Fibroblast of skin of back (primary cell): ENCODE data around the gene CEBPA.

Source experiments
- DNase-seq: peaks from one replicate; pipeline ENCODE4 v3.0.0-alpha.2; 2013

CEBPA gene

DNA sequence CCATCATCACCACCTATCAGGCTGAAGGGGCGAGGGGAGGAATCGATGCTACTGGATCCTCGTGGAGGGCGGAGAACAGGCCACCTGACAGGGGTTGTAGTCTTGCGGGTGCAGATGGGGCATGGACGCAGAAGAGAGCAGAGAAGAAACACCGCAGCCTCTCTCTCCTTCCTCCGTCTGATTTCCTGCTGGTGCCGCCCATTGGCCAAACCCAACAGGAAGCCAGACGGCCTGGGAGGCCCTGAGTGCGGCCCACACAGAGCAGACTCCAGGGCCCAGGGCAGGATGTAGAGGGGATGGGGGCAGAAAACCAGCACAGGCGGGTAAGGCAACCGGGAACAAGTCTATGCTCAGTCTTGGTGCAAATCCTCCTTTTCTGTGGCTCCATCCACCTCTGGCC, 15.4 kb downstream of the CEBPA start:
- DNase-seq: no peak

- no peak for DNase-seq
Measured at GRCh38 chr19:33285441-33285927, 16.9 kb downstream of the CEBPA start.

GRCh38 chr19:33284756-33285155, 17.6 kb downstream of the CEBPA start:
- no peak for DNase-seq

GRCh38 chr19:33284146-33284643, 18.1 kb downstream of the CEBPA start:
- no peak for DNase-seq

- DNase-seq: no peak
Measured at GRCh38 chr19:33283589-33283988, 18.7 kb downstream of the CEBPA start.

GRCh38 chr19:33282036-33282671, 20.2 kb downstream of the CEBPA start:
- DNase-seq: no peak

GRCh38 chr19:33281296-33281926, 20.9 kb downstream of the CEBPA start:
- DNase-seq: no peak

DNA sequence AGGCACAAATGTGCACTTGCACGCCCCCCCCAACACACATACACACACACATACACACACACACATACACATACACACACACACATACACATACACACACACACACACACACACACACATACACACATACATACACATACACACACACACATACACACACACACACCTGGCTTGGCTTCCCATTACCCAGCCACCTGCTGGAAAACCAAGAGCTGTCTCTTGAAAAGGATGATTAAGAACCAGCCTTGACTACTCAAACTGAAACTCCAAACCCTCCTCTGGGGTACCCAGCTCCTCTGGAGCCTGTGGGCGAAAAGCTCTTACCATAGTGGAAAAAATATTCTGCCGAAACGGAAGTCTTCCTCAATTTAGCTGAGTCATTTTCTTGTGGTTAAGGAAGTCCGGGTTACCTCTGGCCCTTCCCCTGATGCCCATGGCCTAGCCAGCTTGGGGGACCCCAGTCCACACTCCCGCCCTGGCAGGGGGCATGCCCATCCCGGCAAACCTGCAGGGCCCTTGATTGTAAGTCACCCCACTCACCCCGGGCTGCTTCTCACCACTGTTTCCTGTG, 21.9 kb downstream of the CEBPA start:
- DNase-seq: no peak

- no peak for DNase-seq
Measured at GRCh38 chr19:33279430-33280350, 22.6 kb downstream of the CEBPA start.

DNA sequence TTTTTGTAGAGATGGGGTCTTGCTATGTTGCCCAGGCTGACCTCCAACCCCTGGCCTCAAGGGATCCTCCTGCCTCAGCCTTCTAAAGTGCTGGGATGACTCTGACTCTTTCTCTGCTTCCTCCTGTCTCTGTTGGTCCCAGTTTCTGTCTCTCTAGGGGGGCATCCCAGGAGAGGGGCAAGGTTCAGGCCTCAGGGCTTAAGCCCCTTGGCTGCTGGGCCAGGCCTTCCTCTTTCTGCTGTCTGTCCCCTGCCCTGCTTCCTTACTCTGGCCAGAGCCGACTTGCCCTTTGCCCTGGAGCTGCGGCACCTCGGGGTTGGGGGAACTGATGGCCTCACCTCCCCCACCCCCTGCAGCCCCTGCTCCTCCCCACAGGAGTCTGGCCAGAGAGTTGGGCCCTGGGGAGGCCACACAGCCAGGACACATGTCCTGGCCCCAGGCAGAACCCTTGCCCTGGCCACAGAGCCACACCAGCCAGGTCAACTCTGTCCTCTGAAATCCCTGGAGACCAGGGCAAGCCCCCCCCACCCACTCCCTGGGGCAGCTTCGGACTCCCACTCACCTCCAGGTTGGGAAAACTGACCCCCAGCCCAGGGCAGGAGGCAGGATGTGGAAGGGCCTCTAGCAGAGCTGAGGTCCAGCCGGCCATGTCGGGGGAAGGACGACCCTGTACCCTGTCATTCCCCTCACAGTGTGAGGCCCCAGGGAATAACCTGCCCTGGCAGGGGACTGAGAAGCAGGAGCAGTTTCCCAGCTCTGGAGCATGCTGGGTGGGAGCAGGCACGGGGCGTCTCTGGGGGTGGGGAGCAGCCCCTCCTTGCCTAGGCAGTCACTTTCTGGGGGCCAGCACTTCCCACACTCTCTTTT, 23.7 kb downstream of the CEBPA start:
- DNase-seq: no peak

DNA sequence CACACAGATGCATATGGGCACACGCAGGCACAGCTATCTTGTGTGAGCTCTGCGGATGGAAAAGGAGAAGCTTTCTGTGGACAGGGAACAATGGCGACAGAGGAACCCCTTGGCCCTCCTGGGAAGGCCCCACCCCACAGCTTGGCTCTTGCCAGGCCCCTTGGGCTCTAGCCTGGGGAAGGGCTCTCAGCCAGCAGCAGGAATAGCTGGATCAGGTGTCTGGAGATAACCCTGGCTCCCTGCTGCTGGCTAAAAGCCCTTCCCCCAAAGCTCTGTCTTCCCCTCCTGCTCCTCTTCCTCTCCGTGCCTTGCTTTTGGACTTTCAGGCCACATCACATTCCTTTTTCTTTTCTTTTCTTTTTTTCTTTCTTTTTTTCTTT, 24.3 kb downstream of the CEBPA start:
- no peak for DNase-seq

DNA sequence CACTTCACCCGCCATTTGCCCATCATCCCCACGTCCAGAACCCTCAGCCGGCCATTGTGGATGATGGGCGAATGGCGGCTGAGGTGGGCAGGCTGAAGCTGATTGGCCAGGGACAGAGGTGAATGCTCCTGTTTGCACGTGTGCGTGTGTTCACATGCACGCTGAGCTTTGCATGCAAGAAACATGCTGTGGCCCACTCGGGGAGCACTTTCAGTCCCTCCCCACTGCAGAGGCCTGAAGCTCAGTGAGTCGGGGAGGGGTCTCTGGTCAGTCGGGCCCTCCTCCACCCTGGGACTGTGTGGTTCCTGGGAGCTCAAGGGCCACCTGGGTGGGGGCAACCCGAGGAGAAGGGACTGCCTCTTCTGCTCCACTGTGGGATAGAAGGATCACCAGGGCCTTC, 24.9 kb downstream of the CEBPA start:
- no peak for DNase-seq

- no peak for DNase-seq
Measured at GRCh38 chr19:33275933-33276619, 26.3 kb downstream of the CEBPA start.

DNA sequence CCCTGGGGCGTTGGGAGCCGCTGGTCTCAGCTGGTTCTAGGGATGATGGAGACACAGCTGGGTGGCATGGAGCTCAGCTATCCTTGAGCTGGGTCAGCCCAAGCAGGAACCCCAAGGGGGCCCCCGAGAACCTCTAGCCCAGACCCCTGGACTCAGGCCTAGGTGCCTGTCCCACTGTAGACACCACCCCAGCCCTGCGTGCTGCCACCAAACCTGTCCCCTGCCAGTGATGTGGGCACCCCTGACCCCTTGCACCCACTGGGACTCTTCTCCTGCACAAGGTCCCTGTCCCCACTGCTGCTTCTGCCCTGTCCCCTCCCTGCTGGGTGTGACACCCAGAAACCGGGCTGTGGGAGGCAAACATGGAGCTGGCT, 26.8 kb downstream of the CEBPA start:
- no peak for DNase-seq

DNA sequence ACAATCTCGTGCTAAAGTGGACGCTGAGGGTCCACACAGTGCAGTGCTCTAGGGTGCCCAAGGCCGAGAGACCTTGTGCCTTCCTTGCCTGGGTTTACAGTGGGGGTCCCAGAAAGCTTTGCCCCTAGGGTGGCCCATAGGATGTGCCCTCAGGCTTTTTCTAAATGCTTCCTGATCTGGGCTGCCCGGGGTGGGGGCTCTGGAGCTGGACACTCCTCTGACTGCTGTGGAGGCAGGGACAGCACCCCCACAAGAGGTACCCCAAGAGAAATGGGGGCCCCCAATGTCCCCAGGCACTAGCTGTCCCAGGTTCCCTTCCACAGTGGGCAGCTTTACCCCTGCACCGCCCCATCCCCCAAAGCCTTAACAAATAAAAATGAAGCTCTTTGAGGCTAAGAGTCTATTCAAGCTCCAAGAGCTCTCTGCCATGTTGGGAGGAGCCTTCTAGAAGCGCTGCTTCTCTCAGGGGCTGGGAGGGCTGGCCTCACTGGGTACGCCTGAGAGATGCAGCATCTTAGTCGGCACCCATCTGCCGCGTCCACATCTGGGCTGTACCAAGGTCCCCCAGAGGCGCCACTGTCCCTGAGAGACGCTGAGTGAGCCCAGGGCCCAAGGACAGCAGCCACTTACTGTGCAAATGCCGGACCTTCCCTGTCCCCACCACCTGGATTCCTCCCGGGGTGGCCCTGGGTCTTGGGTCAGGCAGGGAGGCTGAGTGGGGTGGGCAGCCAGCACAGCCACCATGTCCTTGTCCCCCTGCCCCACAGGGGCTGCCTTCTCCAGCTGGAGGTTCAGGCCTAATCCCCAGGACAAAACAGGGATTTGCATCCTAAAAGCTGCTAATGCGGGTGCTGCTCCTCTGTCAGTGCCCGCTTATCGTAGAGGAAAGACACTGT, 27.4 kb downstream of the CEBPA start:
- no peak for DNase-seq

- peak; percentile 84 for DNase-seq
Measured at GRCh38 chr19:33273881-33274662, 28.3 kb downstream of the CEBPA start.

DNA sequence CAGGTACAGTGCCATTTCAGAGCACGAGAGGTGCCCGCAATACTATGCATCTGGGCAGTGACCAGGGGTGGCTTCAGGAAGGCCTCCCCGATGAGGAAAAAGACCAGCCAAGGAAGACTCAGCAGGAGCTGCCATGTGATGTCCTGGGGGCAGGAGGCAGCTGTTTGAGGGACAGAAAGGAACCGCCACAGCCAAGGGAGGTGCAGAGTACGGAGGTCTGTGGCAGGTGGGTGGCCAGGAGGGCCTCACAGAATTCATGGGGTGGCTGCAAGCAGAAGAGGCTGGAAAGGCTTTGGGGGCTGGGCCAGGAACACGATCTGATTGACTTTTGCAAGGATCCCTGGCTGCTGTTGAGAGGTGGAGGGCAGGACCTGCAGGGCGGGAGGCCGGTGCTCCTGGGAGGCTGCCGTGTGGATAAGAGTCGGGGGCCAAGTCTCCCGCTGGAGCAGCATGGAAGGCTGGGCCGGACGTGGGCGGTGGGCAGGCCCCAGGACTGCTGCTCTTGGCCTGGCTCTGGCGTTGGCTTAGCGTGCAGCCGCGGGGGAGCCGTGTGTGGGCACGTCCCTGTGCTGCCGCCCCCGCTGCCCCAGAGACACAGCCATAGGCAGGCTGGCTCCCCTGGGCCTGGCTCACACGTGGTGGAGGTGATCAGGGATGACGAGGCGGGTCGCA, 29.1 kb downstream of the CEBPA start:
- DNase-seq: no peak

DNA sequence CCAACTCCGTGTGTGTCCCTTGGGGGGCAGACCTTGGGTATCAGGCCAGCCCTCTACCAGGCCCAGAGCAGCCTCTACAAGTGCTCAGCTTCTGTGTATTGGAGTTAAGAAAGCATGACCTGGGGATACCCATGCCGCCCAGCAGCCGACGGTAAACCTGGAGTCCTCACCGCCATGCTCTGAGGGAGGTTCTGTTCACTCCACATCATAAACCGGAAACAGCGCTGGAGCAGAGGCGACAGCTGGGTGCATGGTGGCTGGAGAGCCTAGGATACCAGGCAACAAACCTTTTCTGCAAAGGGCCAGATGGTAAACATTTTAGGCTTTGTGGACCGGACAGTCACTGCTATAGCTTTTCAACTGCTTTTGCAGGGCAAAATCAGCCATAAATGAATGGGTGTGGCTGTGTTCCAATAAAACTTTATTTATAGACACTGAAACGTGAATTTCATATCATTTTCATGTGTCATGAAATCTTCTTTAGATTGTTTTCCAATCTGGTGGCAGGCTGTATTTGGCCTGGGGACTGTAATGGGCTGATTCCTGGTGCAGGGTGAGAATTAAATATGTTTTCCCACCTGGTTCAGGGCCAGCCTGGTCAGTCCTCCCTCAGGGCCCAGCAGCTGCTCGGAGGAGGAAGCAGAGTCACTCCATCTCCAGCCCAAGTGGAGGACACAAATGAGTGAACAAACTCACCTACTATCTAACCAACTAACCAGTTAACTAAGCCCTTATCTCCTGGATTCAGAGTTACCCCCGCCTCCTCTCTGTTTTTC, 30.9 kb downstream of the CEBPA start:
- DNase-seq: no peak
